IPS-20b (cell line): ENCODE measurements around the gene NXPH4.

Experiments
- H3K27ac ChIP-seq: one replicate; pipeline ENCODE4 v1.5.1; 2013; ENCODE audit warnings: low read length
- H3K27me3 ChIP-seq: 2 replicates; pipeline ENCODE4 v1.6.1; 2013; ENCODE audit warnings: mild to moderate bottlenecking, low read length, inconsistent platforms; ENCODE audit not compliant: insufficient read depth
- H3K36me3 ChIP-seq: 2 replicates; pipeline ENCODE4 v1.6.1; 2013; ENCODE audit warnings: low read depth, mild to moderate bottlenecking, inconsistent platforms, low read length, moderate library complexity; ENCODE audit not compliant: insufficient read depth
- H3K4me1 ChIP-seq: 2 replicates; pipeline ENCODE4 v1.6.1; 2013; ENCODE audit warnings: mild to moderate bottlenecking, control low read depth, inconsistent platforms, low read length, moderate library complexity; ENCODE audit not compliant: insufficient read depth
- H3K4me3 ChIP-seq: 2 replicates; pipeline ENCODE4 v1.5.1; 2013; ENCODE audit warnings: mild to moderate bottlenecking, low read length, inconsistent platforms
- H3K9ac ChIP-seq: 2 replicates; pipeline ENCODE4 v1.6.1; 2013; ENCODE audit warnings: low read depth, mild to moderate bottlenecking, inconsistent platforms, low read length, moderate library complexity
- H3K9me3 ChIP-seq: 2 replicates; pipeline ENCODE4 v1.6.1; 2013; ENCODE audit warnings: mild to moderate bottlenecking, low read depth, low read length, inconsistent platforms; ENCODE audit not compliant: insufficient read depth

Gene NXPH4

GRCh38 chr12:57231276-57232021 is 14.9 kb downstream of the NXPH4 start:
- H3K27me3 ChIP-seq, result peaks cover 66% of the 10 kb centered on the region

DNA sequence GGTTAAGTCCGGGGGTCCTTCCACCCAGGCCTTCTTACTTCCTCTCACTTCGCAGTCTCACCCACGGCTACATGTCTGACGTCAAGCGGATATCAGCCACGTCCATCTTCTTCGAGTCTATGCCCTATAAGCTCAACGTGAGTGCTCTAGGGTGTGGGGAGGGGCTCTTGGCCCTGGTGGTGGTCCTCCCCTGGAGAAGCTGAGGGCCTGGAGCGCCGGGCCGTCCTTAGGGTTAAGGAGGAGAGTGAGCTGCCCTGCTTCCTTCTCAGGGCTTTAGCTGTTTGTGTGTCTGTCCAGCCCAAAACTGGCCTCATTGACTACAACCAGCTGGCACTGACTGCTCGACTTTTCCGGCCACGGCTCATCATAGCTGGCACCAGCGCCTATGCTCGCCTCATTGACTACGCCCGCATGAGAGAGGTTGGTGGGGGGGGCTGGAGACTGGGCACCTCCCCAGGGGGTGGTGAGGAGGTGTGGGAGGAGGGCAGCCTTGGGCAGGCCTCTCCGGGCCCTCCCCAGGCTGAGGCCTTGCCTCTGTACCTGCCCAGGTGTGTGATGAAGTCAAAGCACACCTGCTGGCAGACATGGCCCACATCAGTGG is 15.7 kb downstream of the NXPH4 start:
- Histone ChIP-seq H3K4me1 (peaks cover 20% of the 10 kb centered on the region), H3K4me3 (no peak overlapping the region), H3K27ac (no peak overlapping the region), H3K9ac (no peak overlapping the region), H3K9me3 (no peaks in the 10 kb centered on the region), H3K36me3 (peaks cover 42% of the 10 kb centered on the region), H3K27me3 (peaks cover 66% of the 10 kb centered on the region)

More at GRCh38 chr12:57231276-57232021, 14.9 kb downstream of the NXPH4 start:
- peaks cover 24% of the 10 kb centered on the region for H3K4me1 ChIP-seq
- no peak overlapping the region for H3K27ac ChIP-seq
- peaks cover 42% of the 10 kb centered on the region for H3K36me3 ChIP-seq
- H3K9me3 ChIP-seq, result no peaks in the 10 kb centered on the region
- H3K4me3 ChIP-seq, result peak overlapping the region; percentile 90; the same call in 1 of the 2 replicates
- H3K9ac ChIP-seq, result peak overlapping the region; percentile 98; the same call in 1 of the 2 replicates

- Histone ChIP-seq H3K27me3 (peaks cover 66% of the 10 kb centered on the region), H3K9me3 (no peaks in the 10 kb centered on the region), H3K4me1 (peaks cover 20% of the 10 kb centered on the region), H3K9ac (no peak overlapping the region), H3K36me3 (peaks cover 42% of the 10 kb centered on the region), H3K4me3 (no peak overlapping the region), H3K27ac (no peak overlapping the region)
Observed at GRCh38 chr12:57233357-57234232, 17.0 kb downstream of the NXPH4 start.

DNA sequence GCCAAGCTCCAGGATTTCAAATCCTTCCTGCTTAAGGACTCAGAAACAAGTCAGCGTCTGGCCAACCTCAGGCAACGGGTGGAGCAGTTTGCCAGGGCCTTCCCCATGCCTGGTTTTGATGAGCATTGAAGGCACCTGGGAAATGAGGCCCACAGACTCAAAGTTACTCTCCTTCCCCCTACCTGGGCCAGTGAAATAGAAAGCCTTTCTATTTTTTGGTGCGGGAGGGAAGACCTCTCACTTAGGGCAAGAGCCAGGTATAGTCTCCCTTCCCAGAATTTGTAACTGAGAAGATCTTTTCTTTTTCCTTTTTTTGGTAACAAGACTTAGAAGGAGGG is 17.6 kb downstream of the NXPH4 start:
- H3K9ac ChIP-seq, result no peak overlapping the region
- H3K36me3 ChIP-seq, result peaks cover 42% of the 10 kb centered on the region
- H3K27me3 ChIP-seq, result peaks cover 66% of the 10 kb centered on the region

DNA sequence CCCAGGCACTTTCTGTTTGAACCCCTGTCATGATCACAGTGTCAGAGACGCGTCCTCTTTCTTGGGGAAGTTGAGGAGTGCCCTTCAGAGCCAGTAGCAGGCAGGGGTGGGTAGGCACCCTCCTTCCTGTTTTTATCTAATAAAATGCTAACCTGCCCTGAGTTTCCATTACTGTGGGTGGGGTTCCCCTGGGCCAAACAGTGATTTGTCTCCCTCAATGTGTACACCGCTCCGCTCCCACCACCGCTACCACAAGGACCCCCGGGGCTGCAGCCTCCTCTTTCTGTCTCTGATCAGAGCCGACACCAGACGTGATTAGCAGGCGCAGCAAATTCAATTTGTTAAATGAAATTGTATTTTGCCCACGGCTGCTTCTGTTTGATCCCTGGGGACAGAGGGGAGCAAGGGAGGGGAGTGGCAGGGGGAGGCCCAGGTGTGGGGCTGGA is 18.0 kb downstream of the NXPH4 start:
- Histone ChIP-seq H3K9ac (no peak overlapping the region), H3K27ac (no peak overlapping the region), H3K4me3 (no peak overlapping the region), H3K4me1 (peaks cover 19% of the 10 kb centered on the region), H3K27me3 (peaks cover 69% of the 10 kb centered on the region), H3K9me3 (no peaks in the 10 kb centered on the region), H3K36me3 (peaks cover 42% of the 10 kb centered on the region)

More for the DNA sequence above, 17.6 kb downstream of the NXPH4 start:
- H3K4me3 ChIP-seq, result no peak overlapping the region
- no peaks in the 10 kb centered on the region for H3K9me3 ChIP-seq
- H3K4me1 ChIP-seq, result peaks cover 16% of the 10 kb centered on the region
- H3K27ac ChIP-seq, result no peak overlapping the region

DNA sequence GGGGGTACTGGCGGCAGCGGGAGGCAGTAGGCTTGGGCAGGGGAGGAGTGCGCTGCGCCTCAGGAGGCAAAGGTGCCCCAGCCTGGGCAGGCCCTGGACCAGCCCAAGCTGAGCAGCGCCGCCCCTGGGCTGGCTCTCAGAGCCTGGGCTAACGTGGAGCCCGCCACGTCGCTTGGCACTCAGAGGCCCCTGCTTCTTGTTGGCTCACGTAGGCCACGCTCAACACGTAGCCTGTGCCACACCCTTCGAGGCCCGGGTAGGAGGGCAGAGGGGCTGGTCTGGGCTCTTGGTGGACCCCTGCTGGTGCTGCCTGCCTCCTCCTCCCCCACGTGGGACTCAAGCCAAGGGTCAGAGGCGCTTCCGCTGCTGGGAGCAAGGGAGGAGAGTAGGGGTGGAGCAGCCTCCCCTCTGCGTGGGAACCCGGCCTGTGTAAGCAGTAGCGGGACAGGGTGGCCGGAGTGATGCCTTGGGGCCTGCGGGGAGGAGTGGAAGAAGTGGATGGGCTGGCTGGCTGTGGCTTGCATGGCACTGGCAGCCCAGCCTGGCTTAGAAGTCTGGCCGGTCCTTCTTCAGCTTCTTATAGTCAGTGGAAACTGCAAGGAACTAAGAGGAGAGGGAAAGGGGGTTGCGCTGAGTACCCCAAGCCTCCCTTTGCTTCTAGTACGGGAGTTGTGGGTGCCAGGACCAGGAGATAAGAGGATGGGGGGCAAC is 18.6 kb downstream of the NXPH4 start:
- Histone ChIP-seq H3K4me1 (peaks cover 21% of the 10 kb centered on the region), H3K9ac (no peak overlapping the region), H3K4me3 (no peak overlapping the region), H3K9me3 (no peaks in the 10 kb centered on the region), H3K36me3 (peaks cover 42% of the 10 kb centered on the region), H3K27ac (no peak overlapping the region), H3K27me3 (peaks cover 75% of the 10 kb centered on the region)

DNA sequence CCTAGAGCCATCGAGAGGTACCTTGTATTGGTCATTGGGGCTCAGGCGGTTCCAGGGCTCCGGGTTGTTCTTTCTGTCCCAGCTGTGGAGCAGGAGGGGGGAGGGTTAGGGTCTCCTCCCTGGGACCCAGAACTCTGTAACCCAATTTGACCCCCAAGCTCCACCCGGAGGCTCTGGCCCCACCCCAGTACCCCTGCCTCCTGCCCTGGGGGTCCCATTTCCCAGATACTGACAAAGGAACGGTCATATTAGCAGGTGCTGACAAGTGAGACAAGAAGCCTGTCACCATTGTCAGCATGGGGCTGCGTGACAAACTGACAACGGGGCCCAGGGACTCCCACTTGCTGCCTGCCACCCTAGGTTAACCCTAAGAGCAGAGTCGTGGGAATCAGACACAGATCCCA is 19.1 kb downstream of the NXPH4 start:
- no peak overlapping the region for H3K9ac ChIP-seq
- peaks cover 40% of the 10 kb centered on the region for H3K36me3 ChIP-seq
- peaks cover 81% of the 10 kb centered on the region for H3K27me3 ChIP-seq
- no peaks in the 10 kb centered on the region; the same call in 1 of the 2 replicates for H3K9me3 ChIP-seq
- no peak overlapping the region for H3K4me3 ChIP-seq
- H3K4me1 ChIP-seq, result peaks cover 16% of the 10 kb centered on the region
- no peak overlapping the region for H3K27ac ChIP-seq

DNA sequence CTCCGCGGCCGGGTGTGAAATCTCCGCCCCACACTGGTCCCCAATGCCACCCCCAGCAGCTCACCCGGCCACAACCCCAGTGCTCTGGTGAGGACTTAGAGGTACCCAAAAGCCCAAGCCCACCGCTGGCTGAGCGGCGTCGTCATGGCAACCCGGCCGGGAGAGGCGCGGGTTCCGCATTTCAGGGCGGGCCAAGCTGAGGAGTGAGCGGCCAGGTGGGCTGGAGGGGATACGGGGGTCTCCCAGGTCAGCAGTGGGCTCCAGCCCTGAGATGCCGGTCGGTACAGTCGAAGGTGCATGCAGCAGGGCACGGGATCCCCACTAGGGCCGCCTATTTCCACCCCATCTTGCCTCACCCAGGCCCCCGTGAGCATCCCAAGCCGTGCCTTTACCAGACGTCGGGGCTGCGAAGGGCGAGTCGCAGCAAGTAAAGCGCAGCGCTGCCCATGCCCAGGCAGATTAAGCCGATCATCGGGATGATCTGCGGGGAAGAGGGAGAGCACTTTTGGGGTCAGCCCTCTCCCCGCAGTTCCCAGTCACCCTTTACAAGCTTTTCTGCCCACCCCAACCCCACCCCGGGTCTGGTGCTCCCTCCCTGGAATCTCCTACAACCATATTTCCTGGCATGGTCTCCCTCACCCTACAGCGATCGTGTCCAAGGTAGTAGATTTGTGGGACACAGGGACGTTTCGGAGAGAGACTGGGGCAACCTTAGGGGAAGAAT is 19.8 kb downstream of the NXPH4 start:
- Histone ChIP-seq H3K36me3 (peaks cover 34% of the 10 kb centered on the region), H3K9me3 (no peaks in the 10 kb centered on the region; the same call in 1 of the 2 replicates), H3K9ac (no peak overlapping the region), H3K27me3 (peaks cover 87% of the 10 kb centered on the region), H3K4me1 (peaks cover 12% of the 10 kb centered on the region; the same call in 1 of the 2 replicates), H3K27ac (no peak overlapping the region), H3K4me3 (no peak overlapping the region)

GRCh38 chr12:57236925-57237595 is 20.5 kb downstream of the NXPH4 start:
- Histone ChIP-seq H3K4me1 (peaks cover 12% of the 10 kb centered on the region; the same call in 1 of the 2 replicates), H3K36me3 (peaks cover 27% of the 10 kb centered on the region), H3K27ac (no peak overlapping the region), H3K4me3 (no peak overlapping the region), H3K9ac (no peak overlapping the region), H3K9me3 (no peaks in the 10 kb centered on the region; the same call in 1 of the 2 replicates), H3K27me3 (peaks cover 94% of the 10 kb centered on the region)

DNA sequence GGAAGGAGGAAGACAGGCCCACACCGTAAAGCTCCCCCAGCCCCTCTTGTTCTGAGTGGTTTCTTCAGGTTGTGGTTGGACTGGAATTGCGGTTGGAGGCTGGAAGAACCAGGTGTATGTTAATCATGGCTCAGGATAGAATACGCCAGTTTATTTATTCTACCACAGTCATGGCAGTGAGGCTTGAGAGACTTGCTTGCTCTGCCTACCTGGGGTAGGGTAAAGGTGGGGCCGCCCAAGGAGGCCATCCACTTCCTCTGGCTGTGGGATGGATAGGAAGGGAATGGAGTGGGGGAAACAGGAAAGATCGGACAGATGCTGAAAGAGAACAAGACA is 21.0 kb downstream of the NXPH4 start:
- Histone ChIP-seq H3K27me3 (peaks cover 99% of the 10 kb centered on the region), H3K4me3 (peak overlapping the region; percentile 75; the same call in 1 of the 2 replicates)

More for the DNA sequence above, 21.0 kb downstream of the NXPH4 start:
- Histone ChIP-seq H3K9me3 (no peaks in the 10 kb centered on the region; the same call in 1 of the 2 replicates), H3K9ac (no peak overlapping the region), H3K4me1 (peaks cover 12% of the 10 kb centered on the region; the same call in 1 of the 2 replicates), H3K27ac (no peak overlapping the region), H3K36me3 (peaks cover 22% of the 10 kb centered on the region)
